MM.1S (cell line): Measurements from ENCODE around the gene R3HDM4.

ENCODE experiments used
- CTCF ChIP-seq: fragments of 300-600 bp; sonication (generic); IDR thresholded peaks from 2 replicates; pipeline ENCODE4 v1.5.1; 2016; ENCODE audit warnings: antibody characterized with exemption, low read length, mixed read lengths
- EZH2 ChIP-seq: fragments of 300-600 bp; sonication (generic); optimal IDR thresholded peaks from 2 replicates; pipeline ENCODE3; 2017; ENCODE audit warnings: low read depth, mild to moderate bottlenecking, antibody characterized with exemption, low read length, mixed read lengths

- no peak for TF ChIP-seq CTCF
- TF ChIP-seq EZH2: no peak
Measured at GRCh38 chr19:937259-937694, 24.3 kb upstream of the R3HDM4 start.
